ENCODE data around the gene ANKHD1. TPM values are rescaled to one million over a fixed set of nuclear protein-coding genes. Genes with fewer than 3 reads are reported as not detected.
A peak's percentile ranks its signal among the peaks of the same experiment; 100 is the strongest.

Gene ANKHD1
- total RNA-seq, 4 donors from 2014 or later: 148 to 362 (median 168) TPM

GRCh38 chr5:140362875-140363630 lies 38.6 kb upstream of the ANKHD1 start:
- no peaks in the 10 kb centered on the region for H3K9me3 ChIP-seq
- H3K4me1 ChIP-seq: peaks cover 13% of the 10 kb centered on the region
- H3K27ac ChIP-seq: no peak overlapping the region
- TF ChIP-seq CTCF (IDR thresholded peaks at IDR 0.05) (peak; percentile 73 to 93), POLR2AphosphoS5 (IDR thresholded peaks at IDR 0.05) (no peak)
- no peaks in the 10 kb centered on the region for H3K27me3 ChIP-seq
- peak; percentile 87 to 88 for DNase-seq (ENCODE audit: low spot score in 2 of 2)
- WGBS: 14% methylated on average over 20 of the region's 29 CpGs
- no peaks in the 10 kb centered on the region for H3K36me3 ChIP-seq
- H3K4me3 ChIP-seq: peak overlapping the region; percentile 39

GRCh38 chr5:140363631-140364471 lies 37.8 kb upstream of the ANKHD1 start:
- Histone ChIP-seq H3K4me3 (peak overlapping the region; percentile 39), H3K27me3 (no peaks in the 10 kb centered on the region), H3K4me1 (peaks cover 13% of the 10 kb centered on the region), H3K36me3 (no peaks in the 10 kb centered on the region), H3K9me3 (no peaks in the 10 kb centered on the region), H3K27ac (no peak overlapping the region)
- TF ChIP-seq POLR2AphosphoS5 (IDR thresholded peaks at IDR 0.05) (no peak), EP300 (IDR thresholded peaks at IDR 0.05) (no peak), CTCF (IDR thresholded peaks at IDR 0.05) (no peak), POLR2A (IDR thresholded peaks at IDR 0.05) (no peak)
- 70% methylated on average over 14 of the region's 20 CpGs for WGBS
- DNase-seq (ENCODE audit: low spot score in 2 of 2): peak in 1 of 2 donors; percentile 61

GRCh38 chr5:140364472-140364765 lies 37.2 kb upstream of the ANKHD1 start:
- TF ChIP-seq CTCF (IDR thresholded peaks at IDR 0.05) (no peak), POLR2A (IDR thresholded peaks at IDR 0.05) (no peak), POLR2AphosphoS5 (IDR thresholded peaks at IDR 0.05) (no peak), EP300 (IDR thresholded peaks at IDR 0.05) (no peak)
- 94% methylated on average over 3 of the region's 3 CpGs for WGBS
- no peak overlapping the region for H3K4me3 ChIP-seq
- no peaks in the 10 kb centered on the region for H3K9me3 ChIP-seq
- DNase-seq (ENCODE audit: low spot score in 2 of 2): no peak
- no peaks in the 10 kb centered on the region for H3K36me3 ChIP-seq
- H3K27ac ChIP-seq: no peak overlapping the region
- peaks cover 13% of the 10 kb centered on the region for H3K4me1 ChIP-seq
- no peaks in the 10 kb centered on the region for H3K27me3 ChIP-seq

GRCh38 chr5:140365282-140365681 lies 36.4 kb upstream of the ANKHD1 start:
- no peaks in the 10 kb centered on the region for H3K27me3 ChIP-seq
- peaks cover 13% of the 10 kb centered on the region for H3K4me1 ChIP-seq
- DNase-seq (ENCODE audit: low spot score in 2 of 2): no peak
- H3K4me3 ChIP-seq: no peak overlapping the region
- no peaks in the 10 kb centered on the region for H3K9me3 ChIP-seq
- no peak overlapping the region for H3K27ac ChIP-seq
- 58% methylated on average over 3 of the region's 3 CpGs for WGBS
- H3K36me3 ChIP-seq: no peaks in the 10 kb centered on the region
- TF ChIP-seq EP300 (IDR thresholded peaks at IDR 0.05): no peak
- TF ChIP-seq CTCF (IDR thresholded peaks at IDR 0.05): no peak
- no peak for TF ChIP-seq POLR2AphosphoS5 (IDR thresholded peaks at IDR 0.05)
- no peak for TF ChIP-seq POLR2A (IDR thresholded peaks at IDR 0.05)

- TF ChIP-seq EP300 (IDR thresholded peaks at IDR 0.05): no peak
- TF ChIP-seq CTCF (IDR thresholded peaks at IDR 0.05): no peak
- TF ChIP-seq POLR2AphosphoS5 (IDR thresholded peaks at IDR 0.05): no peak
- TF ChIP-seq POLR2A (IDR thresholded peaks at IDR 0.05): no peak
- DNase-seq (ENCODE audit: low spot score in 2 of 2): no peak
- 98% methylated on average over 4 of the region's 4 CpGs for WGBS
Observed at GRCh38 chr5:140365941-140366340, 35.7 kb upstream of the ANKHD1 start.

More at GRCh38 chr5:140365941-140366340, 35.7 kb upstream of the ANKHD1 start:
- no peaks in the 10 kb centered on the region for H3K36me3 ChIP-seq
- no peaks in the 10 kb centered on the region for H3K27me3 ChIP-seq
- H3K9me3 ChIP-seq: no peaks in the 10 kb centered on the region
- peaks cover 13% of the 10 kb centered on the region for H3K4me1 ChIP-seq
- H3K27ac ChIP-seq: no peak overlapping the region
- no peak overlapping the region for H3K4me3 ChIP-seq
